ENCODE results near the gene RPAP3.

RPAP3 gene

DNA sequence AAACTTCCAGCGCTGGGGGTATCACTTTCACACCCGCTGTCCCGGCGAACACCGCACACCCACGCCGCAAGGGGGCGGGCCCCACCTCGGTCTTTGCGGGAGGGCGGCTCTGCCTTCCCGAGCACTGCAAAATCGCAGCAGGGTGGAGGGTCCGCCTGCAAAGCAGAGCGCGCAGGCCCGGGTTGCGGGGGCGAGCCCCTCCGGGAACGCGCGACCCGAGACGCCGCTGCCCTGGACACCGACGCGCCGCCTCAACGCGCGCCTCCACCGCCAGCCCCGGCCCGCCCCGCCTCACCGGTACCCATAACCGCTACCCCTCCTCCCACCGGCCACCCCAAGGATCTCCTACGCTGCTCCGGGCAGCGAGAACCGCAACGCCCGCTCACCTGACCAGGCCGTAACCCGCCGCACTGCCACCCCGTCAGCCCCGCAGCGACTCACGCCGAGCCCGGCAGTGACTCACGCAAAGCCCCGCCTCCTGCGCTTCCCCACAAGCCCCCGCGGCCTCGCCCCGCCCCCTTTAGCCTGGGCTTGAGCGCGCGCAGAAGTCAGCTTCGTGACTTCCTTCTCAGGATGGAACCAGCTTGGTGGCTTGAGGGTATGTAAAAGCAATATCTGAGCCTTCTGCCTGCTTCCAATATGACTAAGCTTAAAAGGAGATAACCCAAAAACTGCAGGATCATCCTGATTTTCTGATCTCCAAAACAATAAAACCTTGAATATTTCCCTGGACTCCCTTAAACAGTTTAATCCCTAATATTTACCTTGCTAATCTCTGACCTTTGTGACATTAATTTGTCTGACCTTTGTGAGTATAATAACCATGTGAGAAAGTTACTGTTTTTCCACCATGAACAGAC lies at the start of gene RPAP3:
RPAP3 (minus strand) TSS at position 465 of the 860 bp plus-strand sequence. CDS start 3,190 bp downstream, outside the sequence.
- Histone ChIP-seq H3K9me3 (ENCODE audit: control insufficient read depth, insufficient read depth, low read length) (no peaks in the 10 kb centered on the region), H3K9ac (ENCODE audit: low read depth, low read length) (peak within 1 kb of the TSS; percentile 38), H3K36me3 (ENCODE audit: insufficient read depth, low read length) (no peaks in the 10 kb centered on the region; the same call in 1 of the 2 replicates), H3K4me1 (ENCODE audit: insufficient read depth, low read length) (0 out of 2 replicates have a peak, but pooled peaks cover 4% of the 10 kb centered on the region)

DNA sequence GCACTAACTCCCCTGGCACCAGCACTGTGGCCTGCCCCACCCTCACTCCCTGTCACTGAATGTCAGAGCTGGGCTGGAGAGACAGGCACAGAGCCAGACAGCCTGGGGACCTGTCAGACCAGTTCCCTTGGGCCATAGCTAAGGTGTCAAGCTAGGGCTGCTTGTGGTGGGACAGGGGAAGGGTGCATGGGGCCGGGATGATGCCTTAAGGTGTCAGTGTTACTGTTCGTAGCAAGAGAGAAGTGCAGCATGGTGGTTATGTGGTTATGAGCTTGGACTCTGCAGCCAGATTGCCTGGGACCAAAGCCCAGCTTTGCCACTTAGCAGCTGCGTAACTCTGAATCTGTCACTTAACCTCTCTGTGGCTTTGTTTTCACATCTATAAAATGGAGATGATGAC lies 49.1 kb upstream of the RPAP3 start:
- H3K4me1 ChIP-seq (ENCODE audit: insufficient read depth, low read length), result peaks cover 35% of the 10 kb centered on the region
- H3K9me3 ChIP-seq (ENCODE audit: control insufficient read depth, insufficient read depth, low read length), result no peaks in the 10 kb centered on the region
- no peaks in the 10 kb centered on the region for H3K36me3 ChIP-seq (ENCODE audit: insufficient read depth, low read length)
- no peak overlapping the region for H3K9ac ChIP-seq (ENCODE audit: low read depth, low read length)

- Histone ChIP-seq H3K9me3 (ENCODE audit: control insufficient read depth, insufficient read depth, low read length) (no peaks in the 10 kb centered on the region), H3K4me1 (ENCODE audit: insufficient read depth, low read length) (peaks cover 31% of the 10 kb centered on the region), H3K9ac (ENCODE audit: low read depth, low read length) (peak overlapping the region; percentile 5; the same call in 1 of the 2 replicates), H3K36me3 (ENCODE audit: insufficient read depth, low read length) (0 out of 2 replicates have a peak, but pooled peaks cover 3% of the 10 kb centered on the region)
Measured at GRCh38 chr12:47754126-47754525, 48.3 kb upstream of the RPAP3 start.

GRCh38 chr12:47753021-47754001 lies 47.5 kb upstream of the RPAP3 start:
- peak overlapping the region; percentile 5; the same call in 1 of the 2 replicates for H3K9ac ChIP-seq (ENCODE audit: low read depth, low read length)
- 0 out of 2 replicates have a peak, but pooled peaks cover 3% of the 10 kb centered on the region for H3K36me3 ChIP-seq (ENCODE audit: insufficient read depth, low read length)
- peaks cover 31% of the 10 kb centered on the region for H3K4me1 ChIP-seq (ENCODE audit: insufficient read depth, low read length)
- no peaks in the 10 kb centered on the region for H3K9me3 ChIP-seq (ENCODE audit: control insufficient read depth, insufficient read depth, low read length)

DNA sequence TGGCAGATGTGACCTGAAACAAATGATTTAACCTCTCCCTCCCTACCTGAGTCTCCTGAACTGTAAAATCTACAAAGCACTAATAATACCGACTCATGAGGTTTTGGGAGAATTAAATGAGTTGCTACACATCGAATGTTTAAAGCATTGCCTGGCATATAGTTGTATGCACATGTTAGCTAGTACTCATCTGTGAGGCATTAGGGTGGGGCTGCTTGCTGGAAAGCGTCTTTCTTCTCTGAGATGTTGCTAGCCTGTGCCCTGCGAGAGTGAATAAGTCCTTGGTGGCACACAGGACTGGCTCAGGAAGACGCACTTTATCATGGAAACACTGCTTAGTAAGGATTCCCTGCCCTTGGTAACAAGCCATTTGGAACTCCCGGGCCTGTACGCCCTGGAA lies 46.7 kb upstream of the RPAP3 start:
- Histone ChIP-seq H3K4me1 (ENCODE audit: insufficient read depth, low read length) (peaks cover 31% of the 10 kb centered on the region), H3K9me3 (ENCODE audit: control insufficient read depth, insufficient read depth, low read length) (no peaks in the 10 kb centered on the region), H3K9ac (ENCODE audit: low read depth, low read length) (no peak overlapping the region), H3K36me3 (ENCODE audit: insufficient read depth, low read length) (0 out of 2 replicates have a peak, but pooled peaks cover 3% of the 10 kb centered on the region)

GRCh38 chr12:47752121-47752520 lies 46.3 kb upstream of the RPAP3 start:
- no peaks in the 10 kb centered on the region for H3K9me3 ChIP-seq (ENCODE audit: control insufficient read depth, insufficient read depth, low read length)
- H3K4me1 ChIP-seq (ENCODE audit: insufficient read depth, low read length), result peaks cover 31% of the 10 kb centered on the region
- 0 out of 2 replicates have a peak, but pooled peaks cover 3% of the 10 kb centered on the region for H3K36me3 ChIP-seq (ENCODE audit: insufficient read depth, low read length)
- H3K9ac ChIP-seq (ENCODE audit: low read depth, low read length), result no peak overlapping the region

DNA sequence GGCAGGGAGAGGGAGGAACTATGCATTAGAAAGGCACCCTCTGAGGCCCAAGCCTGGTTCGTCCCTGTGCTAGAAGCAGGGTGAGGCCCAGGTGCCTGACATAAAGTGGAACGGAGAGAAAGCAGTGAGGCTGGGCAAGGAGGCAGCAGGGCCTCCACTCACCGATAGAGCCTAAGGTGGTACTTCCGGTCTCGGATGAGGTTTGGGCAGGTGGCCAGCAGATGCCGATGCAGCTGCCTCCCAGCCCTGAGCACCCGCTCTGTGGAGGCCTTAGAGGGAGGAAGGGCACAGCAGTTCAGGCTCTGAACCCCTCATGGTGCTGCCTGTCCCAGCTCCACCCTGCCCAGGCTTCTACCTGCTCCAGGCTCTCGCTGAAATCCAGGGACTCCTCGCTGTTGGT lies 45.7 kb upstream of the RPAP3 start:
- Histone ChIP-seq H3K36me3 (ENCODE audit: insufficient read depth, low read length) (0 out of 2 replicates have a peak, but pooled peaks cover 3% of the 10 kb centered on the region), H3K9me3 (ENCODE audit: control insufficient read depth, insufficient read depth, low read length) (no peaks in the 10 kb centered on the region), H3K4me1 (ENCODE audit: insufficient read depth, low read length) (peaks cover 31% of the 10 kb centered on the region), H3K9ac (ENCODE audit: low read depth, low read length) (no peak overlapping the region)

DNA sequence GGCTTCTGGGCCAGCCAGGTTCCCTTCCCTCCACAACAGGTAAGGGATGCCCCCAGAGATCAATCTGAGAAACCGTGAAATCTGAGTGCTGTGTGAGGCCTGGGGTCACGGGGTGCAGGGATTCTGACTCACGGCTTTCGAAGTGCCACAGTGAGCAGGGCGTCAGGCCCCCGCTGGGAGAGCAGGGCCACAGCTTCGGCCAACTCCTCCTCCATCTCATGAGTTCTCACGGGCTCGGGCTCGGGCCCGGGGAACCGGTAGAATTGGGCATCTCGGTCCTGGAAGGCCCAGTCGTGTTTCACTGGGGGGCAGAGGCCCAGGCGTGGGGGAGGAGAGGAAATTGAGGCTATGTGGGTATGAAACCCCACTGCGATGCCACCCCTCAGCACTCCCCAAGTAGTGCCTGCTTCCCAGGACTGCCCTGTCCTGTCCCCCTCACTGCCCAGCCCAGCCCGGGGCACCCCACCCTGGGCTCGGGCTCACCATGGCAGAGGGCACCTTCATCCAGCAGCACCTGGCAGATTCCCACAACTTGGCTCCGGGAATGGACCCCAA lies 45.2 kb upstream of the RPAP3 start:
- H3K36me3 ChIP-seq (ENCODE audit: insufficient read depth, low read length), result 0 out of 2 replicates have a peak, but pooled peaks cover 3% of the 10 kb centered on the region
- H3K4me1 ChIP-seq (ENCODE audit: insufficient read depth, low read length), result peaks cover 27% of the 10 kb centered on the region
- H3K9ac ChIP-seq (ENCODE audit: low read depth, low read length), result no peak overlapping the region
- no peaks in the 10 kb centered on the region for H3K9me3 ChIP-seq (ENCODE audit: control insufficient read depth, insufficient read depth, low read length)

DNA sequence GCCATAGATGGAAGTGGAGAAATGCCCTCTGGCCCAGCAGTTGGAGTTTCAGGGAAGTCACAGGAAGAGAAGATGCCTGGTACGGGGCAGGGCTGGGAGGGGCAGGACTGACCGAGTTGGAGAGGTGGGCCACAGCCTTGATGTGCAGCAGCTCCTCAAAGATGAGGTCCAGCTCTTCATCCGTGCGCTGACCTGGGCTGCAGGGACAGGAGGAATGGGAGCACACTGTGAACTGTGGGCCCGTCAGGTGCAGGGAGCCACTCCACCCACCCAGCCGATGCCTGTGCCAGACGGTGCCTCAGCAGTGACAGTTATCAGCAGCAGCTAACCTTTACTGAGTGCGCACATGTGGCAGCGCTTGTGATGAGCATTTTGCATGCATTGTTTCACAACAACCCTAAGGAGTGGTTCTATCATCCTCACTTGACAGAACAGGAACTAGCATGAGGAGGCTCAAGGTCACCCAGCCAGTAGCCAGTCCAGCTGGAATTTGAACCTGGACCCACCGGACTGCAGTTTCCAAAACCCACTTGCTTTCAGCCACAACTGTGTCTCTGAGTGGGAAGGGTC lies 44.5 kb upstream of the RPAP3 start:
- no peak overlapping the region for H3K9ac ChIP-seq (ENCODE audit: low read depth, low read length)
- 0 out of 2 replicates have a peak, but pooled peaks cover 3% of the 10 kb centered on the region for H3K36me3 ChIP-seq (ENCODE audit: insufficient read depth, low read length)
- peaks cover 25% of the 10 kb centered on the region for H3K4me1 ChIP-seq (ENCODE audit: insufficient read depth, low read length)
- no peaks in the 10 kb centered on the region for H3K9me3 ChIP-seq (ENCODE audit: control insufficient read depth, insufficient read depth, low read length)

DNA sequence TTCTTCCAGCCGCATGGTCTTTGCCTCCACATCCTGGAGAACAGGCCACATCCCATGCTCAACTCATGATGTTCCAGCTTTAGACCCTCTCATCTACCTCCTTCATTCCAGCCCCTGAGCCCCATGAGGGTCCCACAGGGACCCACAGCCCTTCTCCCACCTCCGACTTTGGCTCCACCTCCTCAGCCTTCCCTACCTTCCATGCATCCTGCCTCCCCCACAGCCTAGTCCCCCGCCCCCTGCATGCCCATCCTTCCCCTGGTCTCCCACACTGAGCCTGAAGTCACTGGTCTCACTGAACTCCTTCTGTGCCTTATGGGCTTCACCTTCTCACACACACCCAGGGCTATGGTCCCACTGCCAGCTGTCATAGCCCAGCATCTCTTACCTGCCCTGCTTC lies 43.1 kb upstream of the RPAP3 start:
- Histone ChIP-seq H3K4me1 (ENCODE audit: insufficient read depth, low read length) (peaks cover 20% of the 10 kb centered on the region), H3K36me3 (ENCODE audit: insufficient read depth, low read length) (0 out of 2 replicates have a peak, but pooled peaks cover 3% of the 10 kb centered on the region), H3K9ac (ENCODE audit: low read depth, low read length) (no peak overlapping the region), H3K9me3 (ENCODE audit: control insufficient read depth, insufficient read depth, low read length) (no peaks in the 10 kb centered on the region)

- Histone ChIP-seq H3K36me3 (ENCODE audit: insufficient read depth, low read length) (0 out of 2 replicates have a peak, but pooled peaks cover 3% of the 10 kb centered on the region), H3K9me3 (ENCODE audit: control insufficient read depth, insufficient read depth, low read length) (no peaks in the 10 kb centered on the region), H3K9ac (ENCODE audit: low read depth, low read length) (no peak overlapping the region), H3K4me1 (ENCODE audit: insufficient read depth, low read length) (peaks cover 16% of the 10 kb centered on the region)
Measured at GRCh38 chr12:47748507-47748828, 42.6 kb upstream of the RPAP3 start.

DNA sequence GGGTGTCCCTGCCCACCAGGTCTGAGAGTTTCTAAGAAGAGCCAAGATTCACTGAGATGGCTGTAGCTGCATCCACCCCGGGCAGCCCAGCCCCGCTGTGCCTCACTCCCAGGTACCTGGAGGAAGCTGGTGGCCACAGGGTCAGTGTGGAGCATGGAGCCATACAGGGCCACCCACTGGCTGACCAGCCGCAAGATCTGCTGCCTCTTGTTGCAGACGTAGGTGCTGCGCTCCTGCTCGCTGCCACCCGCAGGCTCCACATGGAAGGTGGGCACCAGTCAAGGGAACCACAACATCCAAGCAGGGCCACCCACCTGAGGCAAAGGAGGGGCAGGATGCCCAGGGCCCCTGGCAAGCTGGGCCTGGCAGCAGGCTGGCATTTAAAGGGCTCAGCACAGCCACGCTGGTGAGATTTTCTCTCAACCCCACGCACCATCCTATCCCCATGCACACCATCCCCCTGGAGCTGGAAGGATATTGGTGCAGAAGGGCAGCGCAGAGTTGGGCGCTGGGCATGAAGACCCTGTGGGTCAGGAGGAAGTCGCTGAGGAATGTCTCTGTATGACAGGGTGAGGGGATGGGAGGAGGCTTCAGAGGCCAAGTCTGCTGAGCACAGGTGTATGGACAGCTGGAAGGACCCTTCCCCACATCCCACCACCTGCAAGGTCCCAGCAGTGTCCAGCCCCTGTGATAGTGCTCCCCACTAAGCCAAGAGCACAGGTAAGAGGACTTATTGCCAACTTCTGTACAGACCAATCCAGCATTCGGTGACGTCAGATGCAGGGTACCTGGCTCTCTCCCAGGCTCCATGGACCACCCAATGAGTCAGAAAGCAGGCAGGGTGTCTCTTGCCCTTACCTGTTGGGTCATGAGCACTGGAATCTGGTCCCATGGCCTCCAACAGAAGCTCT lies 42.0 kb upstream of the RPAP3 start:
- Histone ChIP-seq H3K9me3 (ENCODE audit: control insufficient read depth, insufficient read depth, low read length) (no peaks in the 10 kb centered on the region), H3K9ac (ENCODE audit: low read depth, low read length) (no peak overlapping the region), H3K4me1 (ENCODE audit: insufficient read depth, low read length) (peaks cover 10% of the 10 kb centered on the region), H3K36me3 (ENCODE audit: insufficient read depth, low read length) (0 out of 2 replicates have a peak, but pooled peaks cover 3% of the 10 kb centered on the region)

- H3K36me3 ChIP-seq (ENCODE audit: insufficient read depth, low read length), result 0 out of 2 replicates have a peak, but pooled peaks cover 3% of the 10 kb centered on the region
- no peak overlapping the region for H3K9ac ChIP-seq (ENCODE audit: low read depth, low read length)
- no peaks in the 10 kb centered on the region for H3K9me3 ChIP-seq (ENCODE audit: control insufficient read depth, insufficient read depth, low read length)
- H3K4me1 ChIP-seq (ENCODE audit: insufficient read depth, low read length), result 0 out of 2 replicates have a peak, but pooled peaks cover 4% of the 10 kb centered on the region
Measured at GRCh38 chr12:47747126-47747525, 41.3 kb upstream of the RPAP3 start.
